Parathyroid adenoma (tissue), 2 donors: Measurements from ENCODE around the gene PAK4.
A peak's percentile ranks its signal among the peaks of the same experiment; 100 is the strongest.

Source experiments
- H2AFZ ChIP-seq: fragments of 300-600 bp; sonication (generic); one replicate; pipeline ENCODE4 v1.7.0; 2017; ENCODE audit warnings: antibody characterized with exemption, mild to moderate bottlenecking
- H3K27ac ChIP-seq: fragments of 300-600 bp; sonication (generic); one replicate; pipeline ENCODE4 v1.7.0; 2017
- H3K27me3 ChIP-seq: fragments of 300-600 bp; sonication (generic); one replicate; pipeline ENCODE4 v1.7.0; 2017; ENCODE audit warnings: low read length; ENCODE audit not compliant: control insufficient read depth, insufficient read depth
- H3K36me3 ChIP-seq: fragments of 300-600 bp; sonication (generic); one replicate; pipeline ENCODE4 v1.7.0; 2017; ENCODE audit warnings: low read length; ENCODE audit not compliant: control insufficient read depth, insufficient read depth
- H3K4me1 ChIP-seq: fragments of 300-600 bp; sonication (generic); one replicate; pipeline ENCODE4 v1.7.0; 2017; ENCODE audit warnings: control low read depth
- H3K4me2 ChIP-seq: fragments of 300-600 bp; sonication (generic); one replicate; pipeline ENCODE4 v1.7.0; 2017; ENCODE audit warnings: low read length
- H3K4me3 ChIP-seq: fragments of 300-600 bp; sonication (generic); one replicate; pipeline ENCODE4 v1.7.0; 2017; ENCODE audit warnings: low read depth, low read length
- H3K79me2 ChIP-seq: fragments of 300-600 bp; sonication (generic); one replicate; pipeline ENCODE4 v1.7.0; 2017; ENCODE audit warnings: control low read depth
- H3K9ac ChIP-seq: fragments of 300-600 bp; sonication (generic); one replicate; pipeline ENCODE4 v1.7.0; 2017; ENCODE audit warnings: mild to moderate bottlenecking
- H3K9me3 ChIP-seq: fragments of 300-600 bp; sonication (generic); one replicate; pipeline ENCODE4 v1.7.0; 2017; ENCODE audit warnings: low read length; ENCODE audit not compliant: control insufficient read depth
- TF ChIP-seq, protein P1 (sequence below): fragments of 300-600 bp; sonication (generic); IDR thresholded peaks from one replicate; pipeline ENCODE4 v1.7.0; 2017; ENCODE audit warnings: antibody characterized with exemption, mild to moderate bottlenecking
- donor health status: primary hyperparathyroidism.

PAK4 gene

DNA sequence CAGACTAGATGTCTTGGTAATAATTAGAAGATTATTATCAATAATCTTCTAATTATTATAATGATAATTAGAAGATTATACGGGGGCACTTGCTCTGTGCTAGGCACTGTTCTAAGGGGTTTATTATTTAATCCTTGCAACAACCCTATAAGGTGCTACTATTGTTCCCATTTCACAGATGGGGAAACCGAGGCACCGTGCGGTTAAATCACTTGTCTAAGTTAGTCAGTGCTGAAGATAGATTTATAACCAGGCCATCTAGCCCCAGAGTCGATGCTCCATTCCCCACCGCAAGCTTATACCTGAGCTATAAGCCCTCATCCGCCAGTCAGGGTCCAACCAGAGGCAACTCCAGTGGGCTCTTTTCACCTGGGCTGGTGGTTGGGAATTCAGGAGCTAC is 43.4 kb upstream of the PAK4 start:
- Histone ChIP-seq H3K4me3 (peak overlapping the region; percentile 77), H3K79me2 (no peaks in the 10 kb centered on the region), H3K27me3 (no peaks in the 10 kb centered on the region), H3K4me2 (peak overlapping the region; percentile 96), H3K27ac (no peak overlapping the region), H3K4me1 (peaks cover 11% of the 10 kb centered on the region), H3K36me3 (no peaks in the 10 kb centered on the region), H3K9me3 (no peaks in the 10 kb centered on the region), H2AFZ (no peak overlapping the region), H3K9ac (no peak overlapping the region)
- TF ChIP-seq, protein P1, sequence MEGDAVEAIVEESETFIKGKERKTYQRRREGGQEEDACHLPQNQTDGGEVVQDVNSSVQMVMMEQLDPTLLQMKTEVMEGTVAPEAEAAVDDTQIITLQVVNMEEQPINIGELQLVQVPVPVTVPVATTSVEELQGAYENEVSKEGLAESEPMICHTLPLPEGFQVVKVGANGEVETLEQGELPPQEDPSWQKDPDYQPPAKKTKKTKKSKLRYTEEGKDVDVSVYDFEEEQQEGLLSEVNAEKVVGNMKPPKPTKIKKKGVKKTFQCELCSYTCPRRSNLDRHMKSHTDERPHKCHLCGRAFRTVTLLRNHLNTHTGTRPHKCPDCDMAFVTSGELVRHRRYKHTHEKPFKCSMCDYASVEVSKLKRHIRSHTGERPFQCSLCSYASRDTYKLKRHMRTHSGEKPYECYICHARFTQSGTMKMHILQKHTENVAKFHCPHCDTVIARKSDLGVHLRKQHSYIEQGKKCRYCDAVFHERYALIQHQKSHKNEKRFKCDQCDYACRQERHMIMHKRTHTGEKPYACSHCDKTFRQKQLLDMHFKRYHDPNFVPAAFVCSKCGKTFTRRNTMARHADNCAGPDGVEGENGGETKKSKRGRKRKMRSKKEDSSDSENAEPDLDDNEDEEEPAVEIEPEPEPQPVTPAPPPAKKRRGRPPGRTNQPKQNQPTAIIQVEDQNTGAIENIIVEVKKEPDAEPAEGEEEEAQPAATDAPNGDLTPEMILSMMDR, result no peak

DNA sequence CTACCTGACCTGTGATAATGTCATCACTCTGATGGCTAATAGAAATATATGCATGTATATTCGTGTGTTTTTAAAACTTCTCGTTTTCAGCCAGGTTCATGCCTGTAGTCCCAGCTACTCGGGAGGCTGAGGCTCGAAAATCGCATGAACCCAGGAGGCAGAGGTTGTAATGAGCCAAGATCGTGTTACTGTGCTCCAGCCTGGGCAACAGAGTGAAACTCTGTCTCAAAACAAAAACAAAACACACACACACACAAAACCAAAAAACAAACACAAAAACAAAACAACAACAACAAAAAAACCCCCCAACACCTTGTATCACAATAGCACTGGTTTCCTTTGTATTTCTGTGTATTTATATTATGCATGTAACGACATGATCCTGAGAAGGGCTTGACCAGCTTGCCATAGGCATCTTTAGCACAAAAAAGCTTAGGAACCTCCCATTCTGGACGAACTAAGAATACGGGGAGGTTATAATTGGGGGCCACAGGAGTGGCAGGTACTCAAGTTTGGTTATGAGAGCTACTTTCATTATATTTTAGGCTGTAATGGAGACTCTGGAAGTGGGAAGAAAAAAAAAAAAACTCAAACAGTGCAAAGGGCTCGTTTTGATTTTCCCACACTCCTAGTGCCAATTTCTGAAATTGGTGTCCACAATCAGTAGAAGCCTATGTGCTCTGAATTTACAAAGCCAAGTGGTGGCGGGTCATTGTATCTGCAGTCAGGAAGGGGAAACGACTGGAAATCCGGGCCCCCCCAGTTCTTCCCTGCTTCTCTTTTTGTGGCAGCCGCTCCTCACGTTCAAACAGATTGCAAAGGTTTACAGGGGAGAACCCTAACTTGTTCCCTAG is 42.6 kb upstream of the PAK4 start:
- Histone ChIP-seq H3K79me2 (no peaks in the 10 kb centered on the region), H3K9ac (no peak overlapping the region), H3K9me3 (no peaks in the 10 kb centered on the region), H3K4me1 (peaks cover 11% of the 10 kb centered on the region), H2AFZ (peak overlapping the region; percentile 89), H3K4me2 (peak overlapping the region; percentile 96), H3K36me3 (no peaks in the 10 kb centered on the region), H3K4me3 (peak overlapping the region; percentile 77), H3K27ac (peak overlapping the region; percentile 39), H3K27me3 (no peaks in the 10 kb centered on the region)
- TF ChIP-seq, protein P1, result no peak

GRCh38 chr19:39083599-39083982 is 42.0 kb upstream of the PAK4 start:
- H3K4me3 ChIP-seq, result peak overlapping the region; percentile 77
- TF ChIP-seq, protein P1, result no peak
- H3K9me3 ChIP-seq, result no peaks in the 10 kb centered on the region
- peak overlapping the region; percentile 89 for H2AFZ ChIP-seq
- no peaks in the 10 kb centered on the region for H3K36me3 ChIP-seq
- H3K9ac ChIP-seq, result no peak overlapping the region
- H3K27me3 ChIP-seq, result no peaks in the 10 kb centered on the region
- peak overlapping the region; percentile 96 for H3K4me2 ChIP-seq
- peaks cover 11% of the 10 kb centered on the region for H3K4me1 ChIP-seq
- H3K79me2 ChIP-seq, result no peaks in the 10 kb centered on the region
- H3K27ac ChIP-seq, result peak overlapping the region; percentile 39

- peak within 1 kb of the TSS; percentile 96 for H3K4me2 ChIP-seq
- H3K4me3 ChIP-seq, result peak within 1 kb of the TSS; percentile 77
- H2AFZ ChIP-seq, result peak within 1 kb of the TSS; percentile 89
- peaks cover 11% of the 10 kb centered on the region for H3K4me1 ChIP-seq
- peak within 1 kb of the TSS; percentile 39 for H3K27ac ChIP-seq
- no peak within 1 kb of the TSS for H3K9ac ChIP-seq
- H3K36me3 ChIP-seq, result no peaks in the 10 kb centered on the region
- no peaks in the 10 kb centered on the region for H3K9me3 ChIP-seq
- TF ChIP-seq, protein P1, result no peak
- no peaks in the 10 kb centered on the region for H3K27me3 ChIP-seq
- no peaks in the 10 kb centered on the region for H3K79me2 ChIP-seq
These were observed 41.4 kb upstream of the PAK4 start, which contains the start of gene ACP7 for GRCh38 chr19:39083983-39084731. TSS of gene ACP7 (plus strand) at chr19:39084368. CDS start at chr19:39085270, 902 bp downstream.
